ENCODE data around the gene LGR4.

GRCh38 chr11:27405134-27405533 is 67.5 kb downstream of the LGR4 start:
- TF ChIP-seq ZNF274 (IDR thresholded peaks at IDR 0.05; ENCODE audit: low read depth, low read length) = no peak
- TF ChIP-seq SUZ12 (IDR thresholded peaks at IDR 0.05; ENCODE audit: extremely low read depth, insufficient read depth, insufficient read length) = no peak
- TF ChIP-seq YY1 (IDR thresholded peaks at IDR 0.05; ENCODE audit: insufficient read depth, insufficient read length) = no peak
